NCI-H2029 treated with DMSO at 0.1 percent for 48 hours (cell line): ENCODE data around the gene HTR1D.

Experiments used
- DNase-seq: peaks from one replicate; lab custom pipeline; 2025; lab: John Stamatoyannopoulos, UW

HTR1D gene

DNA sequence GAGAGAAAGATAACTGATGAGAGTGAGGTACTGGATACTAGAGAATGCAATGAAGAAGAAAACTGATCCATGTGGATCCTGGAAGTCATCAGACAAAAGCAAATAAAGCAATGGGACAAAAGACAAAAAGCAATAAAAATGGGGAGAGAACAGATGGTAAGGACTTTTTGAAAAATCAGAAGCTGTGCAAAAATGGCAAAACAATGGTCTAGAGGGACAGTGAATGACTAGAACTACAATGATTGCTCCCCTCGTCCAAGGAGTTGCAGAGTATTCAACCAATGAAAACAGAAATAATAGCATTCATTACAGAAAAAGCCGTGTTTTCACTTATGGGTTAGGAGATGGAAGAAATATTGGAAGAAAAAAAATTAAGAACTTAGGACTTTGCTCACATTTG is 67.2 kb downstream of the HTR1D start:
- DNase-seq, result no peak

DNA sequence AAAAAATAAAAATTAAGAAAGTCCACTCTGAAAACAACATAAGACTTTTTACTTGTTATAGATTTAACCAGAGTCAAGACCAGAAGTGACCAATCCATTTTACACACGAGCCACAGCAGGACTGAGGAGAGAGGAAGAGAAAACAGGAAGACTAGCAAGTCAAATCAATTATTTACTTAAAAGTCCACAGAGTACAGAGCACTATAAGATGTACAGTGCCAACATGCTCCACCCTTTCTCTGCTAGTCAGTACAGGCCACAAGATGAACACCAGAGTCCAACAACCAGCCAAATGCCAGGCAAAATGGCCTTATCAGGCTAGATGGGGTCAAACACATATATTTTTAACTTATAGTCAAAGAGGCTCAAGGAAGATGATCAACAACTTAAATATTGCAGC is 68.2 kb downstream of the HTR1D start:
- DNase-seq, result no peak

GRCh38 chr1:23148084-23148483 is 69.2 kb downstream of the HTR1D start:
- DNase-seq, result no peak
